K562 (cell line): ENCODE measurements around the gene LAPTM5. TPM values are rescaled to one million over a fixed set of nuclear protein-coding genes. Genes with fewer than 3 reads are reported as not detected.
A peak's percentile ranks its signal among the peaks of the same experiment; 100 is the strongest.

Experiments used
- ATAC-seq: fragments of 200-7000 bp; cut with Tn5 transposase; 3 replicates; pipeline ENCODE4 v1.9.1; 2020; ENCODE audit warnings: moderate library complexity
- BruUV-seq: library from RNA; stranded (reverse); fragments of 400-500 nt; replicated peaks from 2 replicates; lab custom pipeline; 2021; lab: Mats Ljungman, UMichigan
- CTCF ChIA-PET: fragments of 300-600 bp; formaldehyde crosslinking; extraction: SDS; loops from one replicate; lab custom pipeline; 2021; ENCODE audit warnings: low intra/inter-chr PET ratio; lab: Yijun Ruan, JAX
- POLR2A ChIA-PET: fragments of 300-600, 350-650 bp; sonication (Branson Sonifier 250); formaldehyde crosslinking; extraction: SDS; loops from one replicate; lab custom pipeline; 2021; ENCODE audit warnings: antibody characterized with exemption, inconsistent platforms; lab: Yijun Ruan, JAX
- DNase-seq, 4 experiments: peaks; one replicate each; pipeline versions ENCODE4 v3.0.0 to v3.0.0-alpha.2; 2011 to 2018; ENCODE audit warnings: low spot score in 3 of 4, mixed read lengths in 3 of 4; ENCODE audit errors: extremely low read depth in 1 of 4
- FAIRE-seq: peaks from 2 replicates; lab custom pipeline; 2011; peaks lifted over from hg19 to GRCh38; lab: Jason Lieb, UNC
- H2AFZ ChIP-seq: 2 replicates; pipeline ENCODE4 v1.6.0; 2011; ENCODE audit warnings: low read depth, low read length, control low read depth, inconsistent platforms
- H3K27ac ChIP-seq: fragments of 200-600 bp; 3 replicates; pipeline ENCODE4 v1.8.0; 2011; ENCODE audit warnings: low read depth, mild to moderate bottlenecking, control low read depth, inconsistent platforms, low read length, moderate library complexity, mixed read lengths; ENCODE audit errors: extremely low read depth
- H3K27me3 ChIP-seq, 2 experiments: fragments of 300-600 bp in 1 of 2; 2 replicates in 1 of 2; 3 replicates in 1 of 2; pipeline versions ENCODE4 v1.6.0 to v1.8.0; 2011; ENCODE audit warnings: inconsistent platforms in 2 of 2, low read length in 2 of 2, mild to moderate bottlenecking in 1 of 2, mixed read lengths in 1 of 2, moderate library complexity in 1 of 2; ENCODE audit not compliant: control insufficient read depth in 2 of 2, insufficient read depth in 2 of 2
- H3K36me3 ChIP-seq: fragments of 300-600 bp; 3 replicates; pipeline ENCODE4 v1.8.0; 2011; ENCODE audit warnings: mild to moderate bottlenecking, low read length, inconsistent platforms; ENCODE audit not compliant: control insufficient read depth, insufficient read depth
- H3K4me1 ChIP-seq, 2 experiments: fragments of 200-600 bp in 1 of 2; replicated peaks in 1 of 2; 2 replicates in 1 of 2; 3 replicates in 1 of 2; pipeline versions ENCODE4 v1.5.1 to v1.8.0; 2011; ENCODE audit warnings: inconsistent platforms in 2 of 2, low read length in 2 of 2, mild to moderate bottlenecking in 1 of 2, mixed read lengths in 1 of 2, moderate library complexity in 1 of 2; ENCODE audit not compliant: control insufficient read depth in 2 of 2, insufficient read depth in 2 of 2
- H3K4me2 ChIP-seq: 2 replicates; pipeline ENCODE4 v1.6.1; 2011; ENCODE audit warnings: low read length, control low read depth, inconsistent platforms, mixed read lengths; ENCODE audit not compliant: insufficient read depth
- H3K4me3 ChIP-seq: fragments of 200-600 bp; sonication (generic), shearing (Covaris generic); 2 replicates; pipeline ENCODE4 v1.5.1; 2016; ENCODE audit warnings: control low read depth, inconsistent platforms
- H3K79me2 ChIP-seq: fragments of 200-600 bp; 3 replicates; pipeline ENCODE4 v1.8.0; 2011; ENCODE audit warnings: low read length, inconsistent platforms; ENCODE audit not compliant: control insufficient read depth, insufficient read depth
- H3K9ac ChIP-seq, 2 experiments: 2 replicates each; pipeline versions ENCODE4 v1.6.0 to v1.6.1; 2011; ENCODE audit warnings: low read depth in 2 of 2, low read length in 2 of 2, control low read depth in 1 of 2, inconsistent platforms in 1 of 2, mild to moderate bottlenecking in 1 of 2, mixed read lengths in 1 of 2; ENCODE audit not compliant: insufficient read depth in 1 of 2
- H3K9me1 ChIP-seq: one replicate; pipeline ENCODE4 v1.6.0; 2011; ENCODE audit warnings: inconsistent platforms, mild to moderate bottlenecking, low read length, moderate library complexity; ENCODE audit not compliant: control insufficient read depth, insufficient read depth
- H3K9me3 ChIP-seq: replicated peaks from 2 replicates; pipeline ENCODE4 v1.5.1; 2011; ENCODE audit warnings: low read depth, low read length, inconsistent platforms; ENCODE audit not compliant: control insufficient read depth, insufficient read depth
- H4K20me1 ChIP-seq: replicated peaks from 2 replicates; pipeline ENCODE4 v1.6.1; 2011; ENCODE audit warnings: low read length, inconsistent platforms, mixed read lengths; ENCODE audit not compliant: control insufficient read depth, insufficient read depth
- ATF3 ChIP-seq, 2 experiments: fragments of 450-650 bp in 1 of 2; sonication (generic) in 1 of 2; formaldehyde crosslinking in 1 of 2; IDR thresholded peaks in 1 of 2; conservative IDR thresholded peaks in 1 of 2; 2 replicates each; pipeline versions ENCODE4 v1.6.1 to v1.8.1; 2016 to 2023; ENCODE audit warnings: mild to moderate bottlenecking in 2 of 2, moderate library complexity in 2 of 2, inconsistent platforms in 1 of 2, missing genetic modification reagents in 1 of 2
- CXXC5 ChIP-seq: fragments of 250-450 bp; sonication (Bioruptor Pico); IDR thresholded peaks from 2 replicates; pipeline ENCODE4 v1.8.0; 2022; ENCODE audit warnings: inconsistent platforms, mild to moderate bottlenecking, moderate library complexity
- JUND ChIP-seq, 2 experiments: IDR thresholded peaks; 2 replicates in 1 of 2; 3 replicates in 1 of 2; pipeline ENCODE4 v1.6.1; 2011; ENCODE audit warnings: borderline replicate concordance in 2 of 2, low read depth in 2 of 2, low read length in 2 of 2, improper control_type of control experiment in 1 of 2, missing biosample characterization in 1 of 2, missing genetic modification characterization in 1 of 2, missing genetic modification reagents in 1 of 2
- KDM1A ChIP-seq, 2 experiments: fragments of 450-650 bp; IDR thresholded peaks; 2 replicates each; pipeline ENCODE4 v1.6.1; 2016; ENCODE audit warnings: mild to moderate bottlenecking in 2 of 2
- MAFF ChIP-seq: IDR thresholded peaks from 2 replicates; pipeline ENCODE4 v1.6.1; 2012; ENCODE audit warnings: low read length, improper control_type of control experiment
- PHTF2 ChIP-seq: fragments of 250-450 bp; sonication (Bioruptor Pico); IDR thresholded peaks from 2 replicates; pipeline ENCODE4 v1.5.0; 2021; ENCODE audit warnings: mild to moderate bottlenecking
- RBM22 ChIP-seq: fragments of 200-400 bp; formaldehyde crosslinking; IDR thresholded peaks from 2 replicates; pipeline ENCODE4 v1.6.1; 2018; ENCODE audit warnings: low read length, low read depth; ENCODE audit not compliant: poor library complexity, severe bottlenecking
- RBM25 ChIP-seq: fragments of 200-400 bp; formaldehyde crosslinking; IDR thresholded peaks from 2 replicates; pipeline ENCODE4 v1.6.1; 2018; ENCODE audit warnings: low read length, low read depth, moderate library complexity; ENCODE audit not compliant: severe bottlenecking
- SMARCA5 ChIP-seq: fragments of 450-650 bp; IDR thresholded peaks from 2 replicates; pipeline ENCODE4 v1.6.1; 2016
- THAP12 ChIP-seq: fragments of 250-450 bp; sonication (Bioruptor Pico); IDR thresholded peaks from 2 replicates; pipeline ENCODE4 v1.9.0; 2021; ENCODE audit warnings: mild to moderate bottlenecking, inconsistent platforms
- ZFP36 ChIP-seq: fragments of 150-350 bp; IDR thresholded peaks from 2 replicates; pipeline ENCODE4 v1.6.1; 2018; ENCODE audit warnings: low read length, low read depth; ENCODE audit not compliant: partially characterized antibody
- ZNF165 ChIP-seq: fragments of 250-450 bp; sonication (Bioruptor Pico); IDR thresholded peaks from 2 replicates; pipeline ENCODE4 v1.4.0; 2020; ENCODE audit warnings: borderline replicate concordance
- ZNF778 ChIP-seq: fragments of 450-650 bp; formaldehyde crosslinking; IDR thresholded peaks from 2 replicates; pipeline ENCODE4 v1.4.0; 2020; ENCODE audit warnings: mild to moderate bottlenecking, moderate library complexity
- WGBS: fragments of 100-300 bp; shearing (Covaris generic); methylation state at CpG from one replicate; pipeline ENCODE4 v1.1.6; 2016; ENCODE audit warnings: low coverage, mixed read lengths; ENCODE audit not compliant: insufficient coverage; ENCODE audit errors: missing lambda C conversion rate; 5-methylcytosine and 5-hydroxymethylcytosine counted together
- in situ Hi-C: fragments of 300-500 bp; cut with MboI; formaldehyde crosslinking; loops from 4 replicates; pipeline ENCODE4 v1.15.0; 2018; ENCODE audit warnings: inconsistent platforms, mixed read lengths
- intact Hi-C: fragments of 100-400 bp; cut with micrococcal nuclease; formaldehyde crosslinking; loops from 2 replicates; pipeline ENCODE4 v1.14.2; 2022
- polyA plus RNA-seq, 8 experiments: library from polyadenylated mRNA; depleted of rRNA in 4 of 8; stranded (reverse) in 5 of 8; unstranded in 3 of 8; fragments of >200 nt; fragmentation: Nextera tagmentation in 2 of 8; fragmentation: Illumina TruSeq in 1 of 8; extraction: Ambion mirVana in 2 of 8; extraction: Trizol in 1 of 8; gene quantifications; 2 replicates each; pipeline versions ENCODE4 v1.2.1 to v1.2.3, GENCODE V29; 2011 to 2014; ENCODE audit warnings: inconsistent platforms in 1 of 8, missing spikeins in 1 of 8
- total RNA-seq, 7 experiments: library from RNA; depleted of rRNA in 6 of 7; stranded (reverse); fragments of >200 nt in 6 of 7; fragmentation: Illumina TruSeq in 2 of 7; extraction: Trizol in 2 of 7; gene quantifications; 2 replicates each; pipeline versions ENCODE4 v1.2.1 to v1.2.3, GENCODE V29; 2011 to 2021; ENCODE audit warnings: low replicate concordance in 1 of 7

The LAPTM5 gene
- total and polyA plus RNA-seq, 9 of the 15 experiments (the other 6 are each of a cell fraction or from before 2014, with no cell fraction given) = 2.4 to 47.3 (median 20.3) TPM

- TF ChIP-seq ZFP36 (peak; percentile 79), RBM25 (peak; percentile 88), RBM22 (no peak), JUND (IDR thresholded peaks at IDR 0.05; ENCODE audit: borderline replicate concordance, low read depth, low read length) (peak; percentile 49; the same call in 1 of the 2 replicates), JUND (tag; IDR thresholded peaks at IDR 0.05; ENCODE audit: borderline replicate concordance, low read depth, low read length) (0 out of 3 replicates have a peak, but pooled peaks have one; percentile 42), ATF3 (IDR thresholded peaks at IDR 0.05) (peak; percentile 37; the same call in 1 of the 2 replicates), ATF3 (CRISPR knock-in tag; conservative IDR thresholded peaks at IDR 0.05) (no peak), SMARCA5 (peak; percentile 50; the same call in 1 of the 2 replicates), MAFF (no peak)
Measured at GRCh38 chr1:30744060-30744756, 13.4 kb downstream of the LAPTM5 start (continued).

GRCh38 chr1:30743584-30744059 is 14.0 kb downstream of the LAPTM5 start:
- Histone ChIP-seq H3K36me3 (no peaks in the 10 kb centered on the region; the same call in 2 of the 3 replicates), H2AFZ (no peak overlapping the region), H3K9ac (no peak overlapping the region), H3K9me1 (peaks cover 2% of the 10 kb centered on the region), H3K79me2 (no peaks in the 10 kb centered on the region; the same call in 2 of the 3 replicates), H4K20me1 (no peaks in the 10 kb centered on the region), H3K4me1 (peaks cover 55 to 56% of the 10 kb centered on the region in 2 experiments), H3K27me3 (no peaks in the 10 kb centered on the region), H3K4me3 (no peak overlapping the region), H3K27ac (no peak overlapping the region), H3K9me3 (peaks cover 4% of the 10 kb centered on the region), H3K4me2 (no peak overlapping the region)
- intact Hi-C loops = no loop called here
- in situ Hi-C loops = no loop called here
- 34% methylated on average over 4 of the region's 4 CpGs for WGBS
- no peak; the same call in 2 of the 3 replicates for ATAC-seq
- no peak for DNase-seq
- BruUV-seq = no TSS peak
- ChIA-PET CTCF (no interaction called here), POLR2A (interaction anchor here (0.6 to 1.7 kb wide), 9 partner anchors 8 to 560 kb away, joined by 3 to 9 read pairs (median 4); partner anchors contain the start of gene LAPTM5)
- peak; percentile 11 for FAIRE-seq
- peak; percentile 6 to 70; a peak in 2 of 4 replicates for TF ChIP-seq KDM1A (IDR thresholded peaks at IDR 0.05)
- TF ChIP-seq ZNF165 (CRISPR knock-in tag) = no peak
- no peak for TF ChIP-seq ZNF778 (CRISPR knock-in tag)
- no peak for TF ChIP-seq THAP12 (CRISPR knock-in tag)
- no peak for TF ChIP-seq PHTF2 (CRISPR knock-in tag)
- no peak for TF ChIP-seq CXXC5 (CRISPR knock-in tag)
